IPS-NIHi11 (cell line): Measurements from ENCODE around the gene COL9A3.

Experiments used
- DNase-seq: peaks from one replicate; pipeline ENCODE4 v3.0.0; 2012; ENCODE audit warnings: mixed read lengths, low spot score

COL9A3 gene

DNA sequence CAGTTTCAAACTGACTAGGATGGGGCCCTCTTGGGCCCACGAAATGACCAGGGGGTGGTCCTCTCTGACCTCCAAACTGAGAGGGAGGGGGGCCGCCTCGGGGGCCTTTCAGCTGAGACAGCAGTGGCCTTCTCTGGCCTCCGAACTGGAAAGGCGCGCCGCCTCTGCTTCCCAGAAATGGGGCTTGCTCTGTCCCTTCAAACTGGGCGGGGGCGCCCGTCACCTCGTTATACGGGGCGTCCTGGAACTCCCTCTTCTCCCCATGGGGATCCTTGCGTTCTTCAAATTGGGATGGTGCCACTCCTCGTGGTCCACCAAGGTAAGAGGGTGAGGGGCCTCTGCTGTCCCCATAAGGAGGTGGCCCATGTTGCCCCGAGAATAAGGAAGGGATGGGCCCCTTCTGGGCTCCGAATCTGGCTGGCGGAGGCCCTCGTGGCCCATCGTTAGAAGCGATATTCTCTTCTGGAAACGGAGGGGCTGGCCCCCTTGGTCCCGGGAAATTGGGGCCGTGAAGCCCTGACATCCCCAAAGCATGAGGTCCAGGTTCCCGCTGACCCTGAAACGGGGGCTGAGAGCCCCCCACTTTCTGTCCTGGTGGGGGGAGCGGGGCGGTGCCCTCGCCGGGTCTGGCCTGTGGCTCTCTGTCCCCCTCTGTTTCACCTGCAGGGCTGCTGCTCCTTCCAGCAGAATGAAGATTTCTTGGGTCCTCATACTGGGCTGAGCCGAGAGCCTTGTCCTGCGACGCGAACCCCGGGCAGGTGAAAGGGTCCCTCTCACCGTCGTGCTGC lies 63.5 kb downstream of the COL9A3 start:
- DNase-seq = no peak

DNA sequence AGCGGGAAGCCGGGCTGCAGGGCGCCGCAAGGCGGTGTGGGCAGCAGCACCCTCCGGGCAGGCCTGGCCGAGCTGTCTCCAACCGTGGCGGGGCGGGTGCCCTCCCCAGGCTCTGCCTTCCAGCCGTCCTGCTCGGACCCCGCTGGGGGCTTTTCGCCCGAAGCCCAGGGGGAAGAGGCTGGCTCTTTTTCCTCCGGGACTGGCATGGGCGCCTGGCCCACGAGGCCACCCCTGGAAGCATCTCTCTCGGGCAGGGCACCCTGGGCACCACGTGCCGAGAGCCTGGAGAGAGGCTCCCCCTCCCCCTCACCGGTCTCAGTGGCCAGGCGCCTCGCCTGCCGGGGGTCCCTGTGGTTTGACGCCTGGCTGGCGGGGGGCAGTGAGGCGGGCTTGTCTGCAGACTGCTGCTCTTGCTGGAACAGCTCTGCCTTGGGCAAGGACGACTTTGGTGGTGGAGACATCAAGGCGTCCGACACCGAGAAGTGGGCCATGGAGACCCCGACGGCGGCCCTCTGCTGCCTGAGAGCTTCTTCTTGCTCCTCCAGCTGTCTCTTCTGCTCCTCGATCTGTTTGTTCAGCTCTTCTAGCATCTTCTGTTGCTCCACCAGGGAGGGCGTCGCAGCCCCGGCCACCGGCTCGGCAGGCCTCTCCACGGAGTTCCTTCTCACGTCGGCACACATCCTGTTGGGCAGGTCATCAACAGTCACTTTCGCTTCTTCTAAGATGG lies 64.2 kb downstream of the COL9A3 start:
- no peak for DNase-seq

DNA sequence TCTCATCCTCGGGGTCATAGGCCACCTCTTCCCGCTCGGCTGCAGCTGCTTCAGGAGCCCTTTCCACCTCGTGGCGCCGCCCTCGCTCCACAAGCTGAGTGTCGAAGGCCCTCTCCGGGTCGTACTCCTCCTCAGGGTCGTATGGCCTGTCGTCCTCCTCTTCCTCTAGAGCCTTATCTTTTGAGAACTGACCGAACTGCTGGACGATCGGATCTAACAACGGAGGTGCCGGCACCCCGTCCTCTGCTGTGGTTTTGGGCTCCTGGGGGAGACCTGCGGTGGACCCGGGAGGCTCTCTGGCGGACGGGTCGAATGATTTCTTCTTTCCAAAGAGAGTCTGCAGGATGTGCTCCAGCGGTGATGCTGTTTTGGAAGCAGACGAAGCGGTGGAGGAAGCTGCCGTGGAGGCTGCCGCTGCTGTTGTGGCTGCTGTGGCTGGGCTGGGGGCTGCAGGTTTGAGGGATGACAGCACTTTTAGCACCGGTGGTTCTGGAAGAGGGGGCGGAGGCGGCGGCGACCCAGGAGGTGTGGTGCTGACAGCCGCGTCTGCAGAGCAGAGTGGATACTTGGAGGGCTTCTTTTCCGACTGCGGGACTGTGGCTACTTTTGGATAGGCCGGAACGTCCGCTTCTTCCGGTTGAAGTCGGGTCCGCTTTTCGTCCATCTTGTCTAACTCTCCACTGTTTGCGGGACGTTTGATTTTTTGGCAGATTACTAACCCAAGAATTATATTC lies 65.0 kb downstream of the COL9A3 start:
- no peak for DNase-seq

DNA sequence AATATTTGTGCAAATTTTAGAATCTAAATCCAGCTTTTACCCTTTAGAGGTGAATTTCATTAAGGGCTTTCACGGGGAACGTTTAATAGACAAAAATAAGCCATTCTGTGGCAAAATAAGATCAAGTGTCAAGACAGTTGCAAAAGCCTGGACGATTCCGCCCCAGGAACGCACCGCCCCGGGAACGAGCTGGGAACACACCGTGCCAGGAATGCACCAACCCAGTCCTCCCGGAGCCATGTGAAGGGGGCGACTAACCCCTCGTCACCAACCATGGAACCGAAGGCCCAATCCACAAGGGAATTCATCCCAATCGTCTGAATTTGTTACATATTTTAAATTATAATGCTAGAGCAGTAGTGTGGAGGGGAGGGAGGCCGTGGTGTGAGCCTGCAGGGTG lies 65.6 kb downstream of the COL9A3 start:
- DNase-seq = no peak

DNA sequence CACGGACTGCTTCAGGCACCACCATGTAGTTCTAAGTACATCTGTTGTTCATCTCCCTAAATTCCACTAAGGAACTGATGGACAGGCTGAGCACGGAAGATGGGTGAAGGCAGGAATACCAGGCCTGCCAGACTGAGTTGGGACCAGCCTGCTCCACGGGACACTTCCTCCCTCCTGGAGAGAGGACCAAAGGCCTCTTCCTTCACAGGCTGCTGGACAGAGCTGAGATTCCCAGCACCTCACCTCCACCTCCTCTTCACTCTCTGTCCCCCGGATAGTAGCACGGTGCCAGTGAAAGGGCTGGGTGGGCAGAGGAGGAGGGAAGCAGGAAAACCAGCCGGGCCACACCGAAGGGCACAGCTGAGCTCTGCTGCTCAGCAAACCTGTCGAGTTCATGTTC lies 67.7 kb downstream of the COL9A3 start:
- no peak for DNase-seq

DNA sequence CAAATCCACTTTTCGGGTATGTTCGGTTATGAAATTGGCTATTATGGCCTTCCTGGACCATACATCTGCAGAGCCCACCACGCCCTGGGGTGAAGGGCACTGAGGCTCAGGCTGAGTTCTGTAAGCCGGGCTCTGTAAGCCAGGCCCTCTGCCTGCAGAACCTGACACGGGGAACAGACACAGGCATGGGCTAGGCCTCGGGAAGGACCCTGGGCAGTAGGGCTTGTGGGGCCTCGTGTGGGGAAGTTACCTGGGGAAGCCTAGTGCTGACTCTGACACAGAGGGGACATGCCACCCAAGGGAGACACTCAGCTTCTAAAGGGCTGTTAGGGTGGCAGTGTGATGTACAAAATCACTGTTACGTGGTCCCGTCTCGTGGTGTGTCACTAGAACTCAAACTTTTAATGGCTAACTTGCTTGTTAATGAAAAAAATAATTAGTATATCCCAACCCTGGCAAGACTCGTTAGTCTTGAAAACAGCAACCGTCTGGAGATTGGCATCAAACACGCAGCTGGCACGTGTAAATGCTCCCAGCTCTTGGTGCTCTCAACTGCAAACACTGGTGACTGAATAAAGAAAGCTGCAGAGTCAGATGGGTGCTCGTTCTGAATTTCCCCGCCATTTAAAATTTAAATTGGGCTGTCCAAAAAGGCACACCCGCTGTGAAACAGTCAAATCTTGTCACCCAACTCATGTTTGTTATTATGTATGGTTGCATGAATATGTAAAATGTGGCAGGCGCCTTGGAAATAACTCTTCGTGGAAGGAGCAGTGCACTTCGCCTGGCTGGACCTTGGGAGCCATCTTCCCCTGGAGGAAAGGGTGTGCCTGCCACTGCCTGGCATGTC lies 68.4 kb downstream of the COL9A3 start:
- DNase-seq = no peak

DNA sequence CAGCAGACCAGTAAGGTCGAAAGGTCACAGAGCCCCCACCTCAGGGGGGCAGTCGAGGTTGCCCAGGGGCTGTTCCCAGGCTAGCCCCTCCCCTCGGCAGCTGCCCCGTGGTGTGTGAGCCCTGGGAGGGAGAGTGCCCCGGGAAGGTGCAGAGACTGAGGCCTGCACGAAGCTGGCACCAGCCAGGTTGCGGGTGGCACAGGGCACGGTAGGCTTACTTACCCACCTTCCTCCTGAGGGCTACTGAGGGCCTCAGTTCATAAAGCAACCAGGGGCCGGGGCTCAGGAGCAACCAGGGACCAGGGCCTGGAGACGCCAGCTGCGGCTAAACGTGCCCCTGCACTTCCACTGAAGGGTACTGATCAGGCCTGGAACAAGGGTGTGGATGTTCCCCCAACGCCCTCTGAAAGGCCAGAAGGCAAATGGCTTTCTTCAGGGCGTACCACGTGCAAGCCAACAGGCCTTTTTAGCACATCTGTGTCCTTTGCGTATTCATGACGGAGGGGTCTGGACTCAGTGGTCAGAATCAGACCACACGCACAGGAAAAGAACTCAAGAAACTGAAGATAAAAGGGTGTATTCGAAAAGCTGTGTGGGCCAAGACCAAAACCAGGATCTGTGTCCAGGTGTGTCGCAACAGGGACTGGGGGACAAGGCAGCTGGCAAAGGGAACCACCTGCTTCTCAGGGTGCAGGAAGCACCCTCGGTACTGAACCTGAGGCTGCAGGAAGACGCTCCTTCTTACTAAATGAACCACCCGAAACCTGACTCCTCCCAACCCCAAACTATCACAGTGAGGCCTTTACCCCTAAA lies 69.3 kb downstream of the COL9A3 start:
- peak; percentile 35 for DNase-seq

DNA sequence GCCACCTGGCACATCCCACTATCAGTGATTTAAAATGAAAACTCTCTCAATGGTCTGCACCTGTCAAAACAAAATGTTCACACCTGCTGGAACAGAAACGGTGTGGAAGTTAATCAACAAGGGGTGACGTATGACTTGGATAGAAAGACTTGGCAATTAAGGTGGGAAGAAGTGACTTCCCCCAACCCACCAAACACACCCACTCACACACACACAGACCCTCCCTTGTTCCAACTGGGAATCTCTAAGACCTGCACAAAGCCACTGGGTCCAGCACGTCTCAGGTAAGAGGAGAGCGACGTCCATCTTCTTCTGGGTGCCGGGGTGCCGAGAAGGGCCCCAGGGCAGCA lies 69.8 kb downstream of the COL9A3 start:
- DNase-seq = no peak

DNA sequence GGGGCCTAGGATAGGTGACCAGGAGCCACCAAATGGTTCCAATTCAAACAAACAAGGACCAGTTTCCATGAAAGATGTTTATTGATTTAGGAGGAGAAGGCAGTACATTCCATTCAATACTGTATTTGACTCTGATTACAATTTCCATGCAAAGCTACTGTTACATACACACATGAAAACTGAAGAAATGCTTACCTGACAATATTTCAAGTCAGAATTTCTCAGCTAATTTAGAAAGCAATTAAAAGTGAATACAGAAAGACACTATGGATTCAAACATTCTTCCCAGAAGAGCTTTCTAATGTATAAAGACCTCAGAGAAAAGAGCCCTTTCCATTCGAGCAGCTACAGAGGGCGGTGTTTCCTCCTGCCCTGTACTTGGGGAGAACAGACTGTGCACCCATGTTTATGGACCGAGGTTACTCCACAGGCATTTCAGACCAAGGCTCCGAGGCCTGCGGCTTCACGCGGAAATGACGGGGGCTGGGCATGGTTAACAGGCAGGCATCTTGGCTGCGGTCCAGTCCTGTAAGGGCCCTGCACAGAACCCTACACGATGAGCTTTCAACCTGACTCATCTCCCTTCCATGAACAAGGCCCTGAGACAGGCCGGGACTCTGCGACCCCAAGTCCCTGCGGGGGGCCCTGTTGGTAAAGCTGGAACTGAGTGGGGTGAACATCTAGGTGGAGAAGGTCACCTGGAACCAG lies 70.5 kb downstream of the COL9A3 start:
- DNase-seq = no peak

DNA sequence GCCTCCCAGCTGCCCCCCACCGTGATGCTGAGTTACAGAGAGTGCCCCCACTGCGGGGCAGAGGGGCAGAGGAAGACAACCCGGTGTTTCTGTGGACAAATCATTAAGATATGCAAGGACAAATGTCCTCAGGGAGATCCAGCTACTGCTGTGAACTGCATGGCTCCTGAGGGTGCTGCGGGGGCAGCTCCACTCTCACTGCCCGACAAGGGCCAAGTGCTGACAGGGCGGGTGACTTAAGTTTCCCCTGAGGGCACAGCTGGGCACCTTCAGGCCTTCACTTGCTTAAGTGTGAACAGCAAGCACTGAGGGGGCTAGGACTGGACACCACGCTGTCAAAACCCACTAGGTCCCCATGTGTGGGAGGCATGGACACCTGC lies 71.0 kb downstream of the COL9A3 start:
- no peak for DNase-seq

DNA sequence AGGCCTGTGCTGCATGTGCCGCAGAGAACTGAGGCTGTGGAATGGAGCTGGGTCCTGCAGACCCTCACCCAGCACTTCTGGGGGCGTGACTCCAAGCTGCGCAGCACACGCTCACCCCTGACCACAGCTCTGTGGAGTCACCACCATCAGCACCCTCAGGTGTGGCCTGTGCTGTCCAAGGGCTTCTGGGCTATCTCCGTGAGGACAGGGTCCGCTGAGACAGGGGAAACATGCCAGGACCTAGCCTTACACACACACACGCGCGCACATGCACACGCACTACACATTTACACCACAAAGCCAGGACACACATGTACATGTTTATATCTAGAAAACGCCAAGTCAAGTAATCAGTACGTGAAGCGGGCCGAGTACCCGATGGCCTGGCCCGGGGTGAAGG lies 71.6 kb downstream of the COL9A3 start:
- no peak for DNase-seq

DNA sequence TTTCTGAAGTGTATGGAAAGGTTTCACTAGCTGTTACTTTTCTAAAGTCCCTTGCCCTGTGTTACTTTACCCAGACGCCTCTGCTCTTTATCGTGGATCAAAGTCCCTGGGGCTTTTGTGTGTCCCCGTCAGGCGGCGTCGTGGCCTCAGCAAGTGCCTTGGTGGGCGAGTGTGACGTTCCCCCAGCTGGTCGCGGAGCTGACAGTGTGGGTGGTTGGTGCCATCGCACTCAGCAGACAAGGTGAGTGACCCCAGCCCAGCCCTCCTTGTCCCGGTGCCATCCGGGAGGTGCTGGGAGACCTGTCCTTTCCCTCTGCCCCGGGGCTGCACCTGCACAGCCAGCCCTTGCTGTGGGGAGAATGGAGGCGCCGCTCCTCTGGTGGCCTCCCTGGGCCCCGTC lies 72.1 kb downstream of the COL9A3 start:
- DNase-seq = no peak

DNA sequence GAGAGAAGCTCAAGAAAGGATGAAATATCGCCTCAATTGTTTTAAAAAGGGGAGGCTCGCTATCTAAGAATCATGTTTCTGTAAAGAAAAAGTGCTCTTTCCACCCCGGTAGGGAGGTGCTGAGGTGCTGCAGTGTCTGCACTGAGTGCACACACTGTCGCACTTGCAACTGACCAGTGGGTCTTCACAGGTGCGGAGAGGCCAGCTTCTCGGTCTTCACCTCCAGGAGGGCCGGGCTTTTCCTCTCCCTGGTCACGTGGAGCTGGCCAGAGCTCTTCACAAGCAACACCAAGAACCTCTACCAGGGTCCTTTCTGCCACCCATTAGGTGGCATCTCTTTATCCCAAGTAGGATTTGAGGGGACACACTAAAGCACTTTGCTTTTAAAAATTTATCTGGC lies 72.6 kb downstream of the COL9A3 start:
- no peak for DNase-seq

DNA sequence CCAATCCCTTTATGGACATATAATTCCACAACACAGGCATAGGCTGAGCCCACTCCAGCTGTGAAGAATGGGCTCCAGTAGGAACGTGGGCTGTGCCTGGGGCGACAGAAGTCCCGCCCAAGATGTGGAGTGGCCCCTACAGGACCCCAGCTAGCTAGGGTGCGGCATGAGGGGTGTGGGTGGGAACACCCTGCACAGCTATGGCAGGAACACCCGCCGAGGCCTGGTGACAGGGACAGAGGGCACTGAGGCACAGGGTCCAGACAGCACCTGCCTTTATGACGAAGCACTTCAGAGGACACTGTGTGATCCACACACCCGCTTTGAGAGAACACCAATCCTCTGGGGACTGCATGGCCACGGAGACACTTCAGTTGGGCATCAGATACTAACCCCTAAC lies 73.0 kb downstream of the COL9A3 start:
- no peak for DNase-seq

DNA sequence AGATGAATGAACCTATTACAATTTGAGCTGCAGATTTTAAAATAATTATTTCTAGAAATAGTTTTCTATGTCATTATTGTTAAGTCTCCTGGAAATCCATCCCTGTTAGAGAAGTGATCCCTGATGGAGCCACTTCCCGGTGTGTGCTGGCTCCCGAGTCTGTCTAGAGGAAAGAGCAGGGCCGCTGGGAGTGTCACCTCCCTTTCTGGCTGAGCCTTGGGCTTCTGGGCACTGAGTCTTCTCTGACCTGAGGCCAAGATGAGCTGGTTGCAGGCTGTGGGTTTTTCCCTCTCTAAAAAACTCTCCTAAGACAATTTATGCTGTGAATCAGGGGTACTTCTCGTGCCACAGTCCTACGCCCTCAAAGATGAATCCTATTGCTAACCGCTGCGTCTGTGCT lies 73.6 kb downstream of the COL9A3 start:
- DNase-seq = no peak
